ENCODE results near the gene SLC4A8. TPM values are rescaled to one million over a fixed set of nuclear protein-coding genes. Genes with fewer than 3 reads are reported as not detected.

The SLC4A8 gene
- total RNA-seq, 4 donors from 2014 or later = 0.46 to 1.7 (median 0.90) TPM

GRCh38 chr12:51517800-51518199 is 93.2 kb downstream of the SLC4A8 start:
- no peaks in the 10 kb centered on the region for H3K4me1 ChIP-seq
- no peak overlapping the region for H3K27ac ChIP-seq (replicated peaks in 1 of 4)
- no peaks in the 10 kb centered on the region for H3K9me3 ChIP-seq
- no peaks in the 10 kb centered on the region for H3K36me3 ChIP-seq
- no peak overlapping the region for H3K4me3 ChIP-seq
- no peak for DNase-seq (ENCODE audit: extremely low spot score)
- H3K27me3 ChIP-seq = no peaks in the 10 kb centered on the region
- intact Hi-C loops (cut with DNase I) = no loop called here
- no peak for TF ChIP-seq CTCF (IDR thresholded peaks at IDR 0.05)
- WGBS = 73% methylated on average over 6 of the region's 6 CpGs

GRCh38 chr12:51519755-51520154 is 95.1 kb downstream of the SLC4A8 start:
- Histone ChIP-seq H3K27me3 (no peaks in the 10 kb centered on the region), H3K4me1 (no peaks in the 10 kb centered on the region), H3K36me3 (no peaks in the 10 kb centered on the region), H3K4me3 (no peak overlapping the region), H3K9me3 (no peaks in the 10 kb centered on the region), H3K27ac (replicated peaks in 1 of 4) (no peak overlapping the region)
- TF ChIP-seq POLR2A (IDR thresholded peaks at IDR 0.05; ENCODE audit: low read depth) = no peak
- no peak for TF ChIP-seq POLR2AphosphoS5 (IDR thresholded peaks at IDR 0.05)
- TF ChIP-seq EP300 (IDR thresholded peaks at IDR 0.05) = no peak
- TF ChIP-seq CTCF (IDR thresholded peaks at IDR 0.05) = no peak
- intact Hi-C loops (cut with DNase I) = no loop called here
- 89% methylated on average over 2 of the region's 2 CpGs for WGBS
- DNase-seq (ENCODE audit: extremely low spot score) = no peak

GRCh38 chr12:51520576-51521325 is 96.1 kb downstream of the SLC4A8 start:
- H3K27ac ChIP-seq (replicated peaks in 1 of 4) = no peak overlapping the region
- intact Hi-C loops (cut with DNase I) = no loop called here
- H3K36me3 ChIP-seq = no peaks in the 10 kb centered on the region
- H3K4me3 ChIP-seq = no peak overlapping the region
- TF ChIP-seq POLR2A (IDR thresholded peaks at IDR 0.05; ENCODE audit: low read depth) (no peak), EP300 (IDR thresholded peaks at IDR 0.05) (no peak), POLR2AphosphoS5 (IDR thresholded peaks at IDR 0.05) (no peak), CTCF (IDR thresholded peaks at IDR 0.05) (no peak)
- DNase-seq (ENCODE audit: extremely low spot score) = no peak
- no peaks in the 10 kb centered on the region for H3K4me1 ChIP-seq
- WGBS = 78% methylated on average over 13 of the region's 13 CpGs
- no peaks in the 10 kb centered on the region for H3K27me3 ChIP-seq
- H3K9me3 ChIP-seq = no peaks in the 10 kb centered on the region

GRCh38 chr12:51521554-51522276 is 97.1 kb downstream of the SLC4A8 start:
- intact Hi-C loops (cut with DNase I) = no loop called here
- H3K36me3 ChIP-seq = no peaks in the 10 kb centered on the region
- DNase-seq (ENCODE audit: extremely low spot score) = no peak
- H3K4me3 ChIP-seq = no peak overlapping the region
- no peaks in the 10 kb centered on the region for H3K4me1 ChIP-seq
- H3K27me3 ChIP-seq = no peaks in the 10 kb centered on the region
- H3K27ac ChIP-seq (replicated peaks in 1 of 4) = no peak overlapping the region
- no peaks in the 10 kb centered on the region for H3K9me3 ChIP-seq
- TF ChIP-seq POLR2AphosphoS5 (IDR thresholded peaks at IDR 0.05) (no peak), EP300 (IDR thresholded peaks at IDR 0.05) (no peak), CTCF (IDR thresholded peaks at IDR 0.05) (no peak), POLR2A (IDR thresholded peaks at IDR 0.05; ENCODE audit: low read depth) (no peak)
- 84% methylated on average over 7 of the region's 9 CpGs for WGBS
